ENCODE results near the gene ANLN.

GRCh38 chr7:36406156-36406555 lies 16.5 kb downstream of the ANLN start:
- TF ChIP-seq CTCF (conservative IDR thresholded peaks at IDR 0.05 in 1 of 2, IDR thresholded peaks at IDR 0.05 in 1 of 2; ENCODE audit: extremely low read depth in 1 of 2, insufficient read depth in 1 of 2, low read depth in 1 of 2, low read length in 2 of 2): no peak
- TF ChIP-seq EZH2 (IDR thresholded peaks at IDR 0.05; ENCODE audit: borderline replicate concordance, low read length): no peak
